Suprapubic skin (tissue), 4 donors: ENCODE results near the gene LARGE1. TPM values are rescaled to one million over a fixed set of nuclear protein-coding genes. Genes with fewer than 3 reads are reported as not detected.
A peak's percentile ranks its signal among the peaks of the same experiment; 100 is the strongest.

Experiments
- DNase-seq, 2 donors: peaks; one replicate each; pipeline ENCODE4 v3.0.0-alpha.2; 2019; ENCODE audit warnings: low spot score in 2 of 2
- H3K27ac ChIP-seq: fragments of 200-600 bp; sonication (generic); one replicate; pipeline ENCODE4 v1.5.1; 2019
- H3K27me3 ChIP-seq: fragments of 200-600 bp; sonication (generic); one replicate; pipeline ENCODE4 v1.5.1; 2019
- H3K36me3 ChIP-seq: fragments of 200-600 bp; sonication (generic); one replicate; pipeline ENCODE4 v1.5.1; 2019
- H3K4me1 ChIP-seq: fragments of 200-600 bp; sonication (generic); one replicate; pipeline ENCODE4 v1.5.1; 2019
- H3K4me3 ChIP-seq: fragments of 200-600 bp; sonication (generic); one replicate; pipeline ENCODE4 v1.5.1; 2019; ENCODE audit warnings: mild to moderate bottlenecking
- H3K9me3 ChIP-seq: fragments of 200-600 bp; sonication (generic); one replicate; pipeline ENCODE4 v1.5.1; 2019
- CTCF ChIP-seq, 2 donors: fragments of 200-600 bp in 1 of 2; fragments of 450-650 bp in 1 of 2; sonication (generic) in 1 of 2; IDR thresholded peaks; one replicate each; pipeline ENCODE4 v1.5.1; 2016 to 2019; ENCODE audit warnings: antibody characterized with exemption in 2 of 2, mild to moderate bottlenecking in 1 of 2, moderate library complexity in 1 of 2
- EP300 ChIP-seq: sonication (generic); formaldehyde crosslinking; IDR thresholded peaks from one replicate; pipeline ENCODE4 v1.6.1; 2017; ENCODE audit warnings: antibody characterized with exemption
- POLR2A ChIP-seq, 2 donors: fragments of 450-650 bp; IDR thresholded peaks; one replicate each; pipeline ENCODE4 v1.6.1; 2017; ENCODE audit warnings: antibody characterized with exemption in 2 of 2, mild to moderate bottlenecking in 2 of 2, moderate library complexity in 2 of 2
- POLR2AphosphoS5 ChIP-seq, 3 donors: sonication (generic); formaldehyde crosslinking; IDR thresholded peaks; one replicate each; pipeline ENCODE4 v1.6.1; 2017; ENCODE audit warnings: antibody characterized with exemption in 3 of 3
- WGBS: methylation state at CpG from one replicate; pipeline ENCODE4 v1.1.5; 2018; 5-methylcytosine and 5-hydroxymethylcytosine counted together
- total RNA-seq, 4 donors: library from RNA; depleted of rRNA; stranded (reverse); fragments of >200 nt; gene quantifications; one replicate each; pipeline ENCODE4 v1.1.0, GENCODE V29; 2016

Gene LARGE1
- total RNA-seq, 4 donors from 2014 or later: 12.1 to 41.6 (median 21.1) TPM

- H3K4me3 ChIP-seq: no peak overlapping the region
- no peaks in the 10 kb centered on the region for H3K27me3 ChIP-seq
- no peaks in the 10 kb centered on the region for H3K36me3 ChIP-seq
- no peak overlapping the region for H3K27ac ChIP-seq
- no peaks in the 10 kb centered on the region for H3K9me3 ChIP-seq
- H3K4me1 ChIP-seq: peaks cover 4% of the 10 kb centered on the region
- DNase-seq: no peak
- 58% methylated on average over 6 of the region's 6 CpGs for WGBS
- TF ChIP-seq POLR2A (IDR thresholded peaks at IDR 0.05): no peak
These were observed 253.2 kb downstream of the LARGE1 start for GRCh38 chr22:33666961-33667619.

- Histone ChIP-seq H3K4me1 (peaks cover 4% of the 10 kb centered on the region), H3K4me3 (no peak overlapping the region), H3K27me3 (no peaks in the 10 kb centered on the region), H3K36me3 (no peaks in the 10 kb centered on the region), H3K27ac (no peak overlapping the region), H3K9me3 (no peaks in the 10 kb centered on the region)
- DNase-seq: no peak
- TF ChIP-seq POLR2AphosphoS5 (IDR thresholded peaks at IDR 0.05) (no peak), EP300 (no peak), CTCF (IDR thresholded peaks at IDR 0.05) (no peak), POLR2A (IDR thresholded peaks at IDR 0.05) (no peak)
- 83% methylated on average over 4 of the region's 4 CpGs for WGBS
These were observed 253.9 kb downstream of the LARGE1 start for GRCh38 chr22:33666279-33666960.

- H3K36me3 ChIP-seq: no peaks in the 10 kb centered on the region
- peak overlapping the region; percentile 73 for H3K27ac ChIP-seq
- no peaks in the 10 kb centered on the region for H3K27me3 ChIP-seq
- H3K4me1 ChIP-seq: peaks cover 13% of the 10 kb centered on the region
- TF ChIP-seq POLR2AphosphoS5 (IDR thresholded peaks at IDR 0.05) (peak in 1 of 3 donors; percentile 45), POLR2A (IDR thresholded peaks at IDR 0.05) (no peak)
- 19% methylated on average over 2 of the region's 2 CpGs for WGBS
- DNase-seq: no peak
- no peaks in the 10 kb centered on the region for H3K9me3 ChIP-seq
- no peak overlapping the region for H3K4me3 ChIP-seq
These were observed 260.8 kb downstream of the LARGE1 start for GRCh38 chr22:33659448-33659847.

GRCh38 chr22:33658775-33659174, 261.5 kb downstream of the LARGE1 start:
- Histone ChIP-seq H3K4me3 (no peak overlapping the region), H3K27ac (peak overlapping the region; percentile 73), H3K9me3 (no peaks in the 10 kb centered on the region), H3K36me3 (no peaks in the 10 kb centered on the region), H3K27me3 (no peaks in the 10 kb centered on the region), H3K4me1 (peaks cover 15% of the 10 kb centered on the region)
- peak; percentile 85 to 88 for DNase-seq
- 18% methylated on average over 3 of the region's 3 CpGs for WGBS
- TF ChIP-seq POLR2A (IDR thresholded peaks at IDR 0.05) (no peak), CTCF (IDR thresholded peaks at IDR 0.05) (no peak), POLR2AphosphoS5 (IDR thresholded peaks at IDR 0.05) (peak; percentile 37 to 91 (median 75))

GRCh38 chr22:33657670-33658069, 262.6 kb downstream of the LARGE1 start:
- H3K27ac ChIP-seq: peak overlapping the region; percentile 48
- H3K4me3 ChIP-seq: no peak overlapping the region
- no peaks in the 10 kb centered on the region for H3K27me3 ChIP-seq
- no peak for DNase-seq
- WGBS: 86% methylated on average over 8 of the region's 8 CpGs
- no peaks in the 10 kb centered on the region for H3K9me3 ChIP-seq
- peaks cover 15% of the 10 kb centered on the region for H3K4me1 ChIP-seq
- no peaks in the 10 kb centered on the region for H3K36me3 ChIP-seq
- TF ChIP-seq POLR2AphosphoS5 (IDR thresholded peaks at IDR 0.05) (no peak), EP300 (no peak), CTCF (IDR thresholded peaks at IDR 0.05) (no peak), POLR2A (IDR thresholded peaks at IDR 0.05) (no peak)

GRCh38 chr22:33656808-33657628, 263.3 kb downstream of the LARGE1 start:
- 56% methylated on average over 8 of the region's 8 CpGs for WGBS
- TF ChIP-seq CTCF (IDR thresholded peaks at IDR 0.05) (peak in 1 of 2 donors; percentile 2), EP300 (no peak), POLR2A (IDR thresholded peaks at IDR 0.05) (no peak), POLR2AphosphoS5 (IDR thresholded peaks at IDR 0.05) (no peak)
- no peaks in the 10 kb centered on the region for H3K9me3 ChIP-seq
- H3K27me3 ChIP-seq: no peaks in the 10 kb centered on the region
- H3K27ac ChIP-seq: peak overlapping the region; percentile 4
- H3K4me3 ChIP-seq: no peak overlapping the region
- no peaks in the 10 kb centered on the region for H3K36me3 ChIP-seq
- peaks cover 15% of the 10 kb centered on the region for H3K4me1 ChIP-seq
- no peak for DNase-seq
